Renal cortical epithelial cell (primary cell): ENCODE data around the gene AADACL4. TPM values are rescaled to one million over a fixed set of nuclear protein-coding genes. Genes with fewer than 3 reads are reported as not detected.
"Not testable (repeated sequence)": the region's sequence is repeated elsewhere in the genome, so short reads cannot be mapped to it uniquely, and the experiment has no call there.

Source experiments
- DNase-seq: peaks from one replicate; pipeline ENCODE4 v3.0.0-alpha.2; 2011; ENCODE audit warnings: low read depth
- total RNA-seq: library from RNA; depleted of rRNA; stranded (reverse); fragments of >200 nt; gene quantifications from 2 replicates; pipeline ENCODE4 v1.2.3, GENCODE V29; 2014

Gene AADACL4
- total RNA-seq, 1 donor from 2014 or later = not detected

DNA sequence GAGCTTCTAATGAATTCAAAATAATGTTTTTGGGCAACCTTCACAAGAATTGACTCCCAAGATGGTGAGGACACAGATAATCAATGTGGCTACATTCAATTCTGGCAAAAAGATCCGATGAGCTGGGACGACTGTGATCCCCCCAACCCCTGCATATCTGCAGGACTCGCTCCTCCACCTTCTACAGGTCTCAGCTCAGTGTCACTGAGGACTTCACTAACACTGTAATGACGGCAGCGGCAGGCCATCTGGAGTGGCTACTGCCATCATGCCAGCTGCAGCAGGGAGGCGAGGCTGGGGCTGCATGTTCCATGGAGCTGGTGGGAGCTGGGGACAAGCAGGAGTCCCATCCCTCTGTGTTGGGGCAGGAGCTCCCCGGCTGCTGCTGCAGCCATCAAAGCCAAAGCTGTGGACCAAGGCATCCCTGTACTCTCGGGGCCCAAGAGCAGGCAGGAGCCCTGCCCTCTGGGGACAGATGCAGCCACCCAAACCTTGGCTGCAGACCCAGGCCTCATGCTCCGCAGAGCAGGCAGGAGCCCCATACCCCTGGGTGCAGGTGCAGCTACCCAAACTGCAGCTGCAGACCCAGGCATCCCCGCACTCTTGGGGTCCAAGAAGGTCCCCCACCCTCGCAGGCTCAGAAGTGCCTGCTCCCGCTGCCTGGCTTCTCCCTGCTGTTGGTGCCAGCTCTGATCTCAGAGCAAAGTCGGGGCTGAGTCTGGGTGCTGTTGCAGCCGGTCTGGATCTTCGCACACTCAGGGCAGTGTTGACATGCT lies 13.7 kb upstream of the AADACL4 start:
- no peak for DNase-seq

DNA sequence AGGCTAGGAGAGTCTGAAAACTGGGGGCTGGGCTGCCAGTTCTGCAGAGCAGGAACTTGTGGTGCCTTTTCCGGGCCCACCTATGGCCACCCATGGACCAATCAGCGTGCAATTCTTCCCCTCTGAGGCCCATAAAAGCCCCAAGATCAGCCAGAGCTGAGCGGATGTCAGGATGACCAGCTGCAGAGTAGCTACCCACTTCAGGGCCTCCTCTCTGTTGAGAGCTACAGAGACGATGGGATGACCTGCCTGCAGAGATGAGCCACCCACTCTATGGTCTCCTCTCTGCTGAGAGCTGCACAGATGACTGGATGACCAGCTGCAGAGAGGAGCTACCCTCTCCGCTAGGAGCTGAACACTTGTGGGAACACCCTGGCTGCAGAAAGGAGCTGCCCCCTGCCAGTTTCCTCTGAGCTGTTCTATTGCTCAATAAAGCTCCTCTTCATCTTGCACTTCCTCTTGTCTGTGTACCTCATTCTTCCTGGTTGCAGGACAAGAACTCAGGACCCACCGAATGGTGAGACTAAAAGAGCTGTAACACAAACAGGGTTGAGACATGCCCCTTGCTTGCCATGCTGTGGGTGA lies 12.8 kb upstream of the AADACL4 start:
- DNase-seq = no peak

DNA sequence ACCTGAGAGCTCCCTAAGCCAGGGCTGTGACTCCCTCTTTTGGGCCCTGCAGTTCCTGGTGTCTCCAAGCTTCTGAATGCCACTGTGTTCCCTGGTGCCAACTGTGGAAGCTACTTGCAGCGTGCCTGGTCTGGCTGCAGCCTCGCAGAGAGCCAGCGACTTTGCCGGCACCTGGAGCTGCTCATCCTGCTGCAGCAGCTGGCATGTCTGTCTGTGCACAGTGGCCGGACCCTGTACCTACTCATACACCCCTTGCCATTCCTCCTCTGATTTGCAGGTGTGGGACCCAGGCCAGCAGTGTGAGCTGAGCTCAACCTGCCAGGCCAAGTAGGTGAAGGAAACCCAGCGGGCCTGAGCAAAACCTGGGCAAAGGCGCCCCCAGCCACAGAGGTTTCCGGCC lies 12.3 kb upstream of the AADACL4 start:
- no peak for DNase-seq

DNA sequence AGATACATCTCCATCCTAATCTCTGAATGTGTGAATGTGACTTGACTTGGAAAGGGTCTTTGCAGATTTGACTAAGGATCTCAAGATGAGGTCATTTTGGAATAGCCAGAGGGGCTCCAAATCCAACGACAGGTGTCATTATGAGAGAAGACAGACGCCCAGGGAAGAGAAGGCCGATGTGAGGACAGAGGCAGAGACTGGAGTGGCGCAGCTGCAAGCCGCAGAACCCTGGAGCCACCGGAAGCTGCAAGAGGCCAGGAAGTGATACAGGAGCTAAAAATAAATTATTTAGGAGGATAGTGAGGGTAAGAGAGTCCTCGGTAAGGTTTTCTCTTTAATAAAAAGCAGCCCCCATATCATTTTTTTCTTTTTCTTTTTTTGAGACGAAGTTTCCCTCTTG lies 9.7 kb upstream of the AADACL4 start:
- no peak for DNase-seq

DNA sequence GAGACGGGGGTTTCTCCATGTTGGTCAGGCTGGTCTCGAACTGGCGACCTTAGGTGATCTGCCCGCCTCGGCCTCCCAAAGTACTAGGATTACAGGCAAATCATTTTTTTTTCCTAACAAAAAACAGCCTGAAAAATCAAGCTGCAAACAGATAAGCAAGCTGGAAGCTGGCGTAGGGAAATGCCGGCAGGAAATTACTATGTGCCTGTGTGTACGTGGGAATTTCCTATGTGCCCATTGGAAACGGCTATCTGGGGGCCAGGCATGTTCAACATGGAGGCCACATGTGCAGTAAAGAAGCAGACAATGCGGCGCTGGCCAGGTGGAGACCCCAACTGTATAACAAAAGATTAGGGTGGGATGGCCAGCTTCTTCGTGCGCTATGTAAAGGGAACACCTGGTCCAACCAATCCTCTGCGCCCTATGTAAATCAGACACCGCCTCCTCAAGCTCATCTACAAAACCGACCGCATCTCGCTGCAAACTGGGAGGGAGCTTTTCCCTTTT lies 9.1 kb upstream of the AADACL4 start:
- no peak for DNase-seq

DNA sequence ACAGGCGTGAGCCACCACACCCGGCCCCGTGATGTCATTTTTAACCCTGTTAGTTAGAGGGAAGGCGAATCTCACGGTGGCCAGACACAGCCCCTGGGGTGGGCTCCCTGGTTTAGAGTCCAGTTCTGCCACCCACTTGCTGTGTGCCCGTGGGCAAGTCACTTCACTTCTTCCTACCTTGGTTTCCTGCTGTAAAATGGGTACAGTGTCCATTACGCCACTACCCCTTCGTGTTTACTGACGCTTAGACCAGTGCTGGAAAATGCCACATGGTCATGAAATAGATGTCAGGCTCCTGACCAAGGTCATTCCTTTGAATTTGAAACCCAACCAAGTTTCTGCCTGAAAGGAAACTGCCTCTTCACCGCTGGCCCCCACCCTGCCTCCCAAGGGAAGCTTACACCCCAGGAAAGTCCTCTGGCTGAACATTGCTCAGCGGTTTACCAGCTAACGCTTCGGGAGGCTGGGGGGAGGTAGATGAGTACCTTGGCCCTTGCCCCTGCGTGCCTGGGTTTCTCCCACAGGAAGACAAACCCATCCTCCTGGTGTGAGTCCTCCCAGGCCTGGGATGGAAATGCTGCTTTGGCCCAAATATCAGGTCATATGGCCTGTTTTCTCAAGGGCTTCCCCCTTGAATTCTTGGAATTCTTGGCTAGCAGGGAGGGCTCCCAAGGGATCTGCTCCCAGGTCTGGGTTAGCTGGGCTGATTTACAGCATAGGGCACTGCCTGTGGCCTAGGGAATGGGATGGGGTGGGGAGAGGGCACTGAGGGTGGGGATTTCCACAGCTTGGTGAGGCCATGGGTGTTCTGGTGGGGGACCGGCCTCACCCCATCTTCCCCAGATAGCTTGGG lies 7.6 kb upstream of the AADACL4 start:
- DNase-seq = peak; percentile 72

DNA sequence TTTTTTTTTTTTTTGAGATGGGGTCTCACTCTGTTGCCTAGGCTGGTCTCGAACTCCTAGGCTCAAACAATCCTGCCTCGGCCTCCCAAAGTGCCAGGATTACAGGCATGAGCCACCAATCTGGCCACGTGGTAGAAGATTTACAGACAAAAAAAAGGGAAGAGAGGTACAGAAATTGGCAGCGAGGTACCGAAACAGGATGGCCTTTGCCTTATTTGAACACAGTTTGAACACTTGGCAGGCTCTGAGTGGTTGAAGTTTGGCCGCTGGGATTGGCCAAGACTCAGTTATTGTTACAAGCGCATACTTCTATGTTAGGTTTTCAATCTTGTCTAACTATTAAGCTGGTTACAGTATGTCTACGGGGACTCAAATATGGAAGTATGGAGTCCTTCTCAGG lies 6.2 kb upstream of the AADACL4 start:
- DNase-seq = no peak

DNA sequence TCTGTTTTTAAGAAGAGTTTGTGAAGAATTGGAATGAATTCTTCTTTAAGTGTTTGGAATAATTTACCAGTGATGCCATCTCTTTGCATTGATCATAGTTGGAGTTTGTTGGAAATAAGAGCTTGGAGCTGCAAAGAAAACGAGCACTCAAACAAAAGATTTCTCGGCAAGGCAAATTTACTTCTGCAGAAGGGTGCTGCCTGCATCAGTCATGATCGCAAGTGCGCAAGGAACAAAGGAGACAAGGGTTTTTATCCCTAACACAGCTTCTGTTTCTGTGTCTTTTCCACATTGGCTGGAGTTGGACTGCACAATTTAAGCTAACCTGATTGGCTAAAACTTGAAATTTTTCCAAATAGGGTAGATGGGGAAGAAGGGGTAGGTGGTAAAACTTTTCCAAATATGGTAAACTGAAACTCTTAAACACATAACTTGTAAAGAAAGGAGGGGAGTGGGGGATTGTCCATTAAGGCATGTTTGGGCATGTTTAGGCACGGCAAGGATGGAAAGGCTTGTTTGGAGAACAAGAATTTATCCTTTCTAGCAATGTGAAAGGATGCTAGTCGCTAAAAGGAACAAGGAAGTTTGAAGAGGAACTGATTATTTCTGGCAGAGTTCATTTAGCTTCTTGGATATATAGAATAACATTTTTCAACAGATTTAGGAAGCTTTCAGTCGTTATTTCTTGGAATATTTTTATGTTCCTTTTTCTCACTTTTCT lies 3.5 kb upstream of the AADACL4 start:
- DNase-seq = no peak

DNA sequence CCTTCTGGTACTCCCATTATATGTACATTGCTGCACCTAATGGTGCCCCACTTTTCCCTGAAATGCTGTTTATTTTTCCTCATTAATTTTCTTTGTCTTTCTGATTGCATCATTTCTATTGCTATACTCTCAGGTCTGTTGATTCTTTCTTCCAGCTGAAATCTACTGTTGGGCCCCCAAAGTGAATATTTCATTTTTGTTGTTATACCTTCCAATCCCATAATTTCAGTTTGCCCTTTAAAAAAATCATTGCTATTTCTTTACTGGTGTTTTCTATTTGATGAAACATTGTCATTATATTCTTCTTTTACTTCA lies 3.0 kb upstream of the AADACL4 start:
- no peak for DNase-seq

DNA sequence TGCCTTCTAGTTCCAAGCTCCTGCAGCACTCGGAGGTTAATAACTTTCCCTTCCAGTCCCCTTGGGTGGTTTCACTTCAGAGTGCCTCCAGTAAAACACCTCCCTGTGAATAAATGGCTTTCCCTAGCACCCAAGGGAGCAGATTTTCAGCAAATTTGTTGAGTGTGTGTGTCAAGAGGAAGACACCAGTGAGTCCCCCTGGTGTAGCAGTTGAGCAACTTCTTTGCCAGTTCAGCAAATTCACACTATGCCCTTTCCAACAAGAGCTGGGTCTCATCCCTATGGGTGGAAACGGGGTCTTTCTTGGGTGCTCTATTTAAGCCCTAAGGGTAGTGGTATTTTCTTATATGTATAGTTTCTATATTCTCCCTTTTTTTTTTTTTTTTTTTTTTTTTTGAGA lies 806 bp upstream of the AADACL4 start:
- no peak for DNase-seq

DNA sequence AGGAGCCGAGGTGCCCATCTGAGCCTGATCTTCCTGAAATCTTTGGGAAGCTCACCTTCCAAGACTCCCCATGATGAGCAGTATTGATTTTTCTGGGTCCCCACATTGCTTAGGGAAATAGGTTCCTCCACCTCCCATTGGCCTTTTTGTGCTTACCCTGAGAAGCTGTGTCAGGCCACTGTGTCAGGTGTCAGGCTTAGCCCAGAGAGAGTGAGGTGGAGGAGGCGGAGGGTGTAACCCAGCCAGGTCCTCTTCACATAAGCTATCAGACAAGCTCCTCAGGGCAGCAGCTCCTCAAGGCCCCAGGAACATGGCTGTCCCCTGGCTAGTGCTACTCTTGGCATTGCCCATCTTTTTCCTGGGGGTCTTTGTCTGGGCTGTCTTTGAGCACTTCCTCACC lies 352 bp downstream of the AADACL4 start:
- no peak for DNase-seq

DNA sequence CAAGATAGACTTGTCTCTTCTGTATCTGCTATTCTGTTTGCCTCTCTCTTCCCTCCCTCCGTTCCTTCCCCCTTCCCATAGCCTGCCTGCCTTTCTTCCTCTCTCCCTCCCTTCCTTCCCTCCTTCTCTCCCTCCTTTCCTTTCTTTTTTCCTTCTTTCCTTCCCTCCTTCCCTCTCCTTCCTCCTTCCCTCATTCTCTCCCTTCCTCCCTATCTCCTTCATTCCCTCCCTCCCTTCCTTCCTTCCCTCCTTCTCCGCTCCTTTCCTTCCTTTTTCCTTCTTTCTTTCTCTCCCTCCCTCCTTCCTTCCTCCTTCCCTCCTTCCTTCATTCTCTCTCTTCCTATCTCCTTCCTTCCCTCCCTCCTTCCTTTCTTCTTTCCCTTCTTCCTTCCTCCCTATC lies 944 bp downstream of the AADACL4 start:
- DNase-seq = no peak

DNA sequence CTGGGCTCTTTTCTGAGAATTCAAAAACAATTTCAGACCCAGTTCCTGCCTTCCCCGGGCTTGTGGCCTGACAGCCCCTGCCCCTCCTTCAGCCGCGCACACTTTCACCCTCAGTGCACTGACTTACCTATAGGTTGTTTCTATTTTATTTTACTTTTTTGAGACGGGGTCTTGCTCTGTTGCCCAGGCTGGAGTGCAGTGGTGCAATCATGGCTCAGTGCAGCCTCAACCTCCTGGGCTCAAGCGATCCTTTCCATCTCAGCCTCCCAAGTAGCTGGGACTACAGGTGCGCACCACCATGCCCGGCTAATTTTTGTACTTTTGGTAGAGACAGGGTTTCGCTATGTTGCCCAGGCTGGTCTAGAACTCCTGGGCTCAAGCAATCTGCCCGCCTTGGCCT lies 1.5 kb downstream of the AADACL4 start:
- not testable (repeated sequence) for DNase-seq

DNA sequence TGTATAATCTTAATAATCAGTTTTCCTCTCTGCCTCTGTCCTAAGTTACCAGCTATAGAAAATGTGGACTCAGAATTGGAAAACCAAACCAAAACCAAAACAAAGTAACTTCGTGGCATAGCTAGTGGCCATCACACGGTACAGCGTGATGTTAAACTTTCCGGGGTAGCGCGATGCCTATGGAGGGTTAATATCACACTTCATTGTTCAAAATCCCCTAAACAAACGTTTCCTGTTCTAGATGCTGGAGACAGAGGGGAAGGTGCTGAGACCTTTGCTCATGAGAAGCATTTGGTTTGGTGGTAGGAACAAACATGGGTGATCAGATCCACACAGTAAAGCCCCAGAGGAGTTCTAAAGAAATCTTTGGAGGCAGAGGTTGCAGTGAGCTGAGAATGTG lies 4.9 kb downstream of the AADACL4 start:
- DNase-seq = no peak

DNA sequence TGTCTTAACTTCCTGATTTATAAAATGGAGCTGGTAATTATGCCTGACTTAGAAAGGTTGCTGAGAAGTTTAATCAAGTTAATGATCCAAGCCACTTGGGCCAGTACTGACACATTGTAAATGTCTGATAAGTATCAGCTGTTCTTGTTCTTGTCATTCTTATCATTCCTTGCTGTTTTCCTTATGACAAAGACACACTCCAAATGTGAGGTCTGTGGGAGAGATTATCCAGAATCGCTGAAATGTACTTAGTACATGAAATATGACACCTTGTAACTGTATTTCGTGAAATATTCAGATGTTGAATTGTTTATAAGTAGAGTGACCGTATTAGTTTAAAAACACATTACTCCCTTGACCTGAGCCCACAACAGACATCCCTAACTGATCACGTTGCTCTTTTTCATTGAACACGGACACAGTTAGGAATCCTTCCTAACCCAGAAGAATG lies 6.1 kb downstream of the AADACL4 start:
- DNase-seq = peak; percentile 45

DNA sequence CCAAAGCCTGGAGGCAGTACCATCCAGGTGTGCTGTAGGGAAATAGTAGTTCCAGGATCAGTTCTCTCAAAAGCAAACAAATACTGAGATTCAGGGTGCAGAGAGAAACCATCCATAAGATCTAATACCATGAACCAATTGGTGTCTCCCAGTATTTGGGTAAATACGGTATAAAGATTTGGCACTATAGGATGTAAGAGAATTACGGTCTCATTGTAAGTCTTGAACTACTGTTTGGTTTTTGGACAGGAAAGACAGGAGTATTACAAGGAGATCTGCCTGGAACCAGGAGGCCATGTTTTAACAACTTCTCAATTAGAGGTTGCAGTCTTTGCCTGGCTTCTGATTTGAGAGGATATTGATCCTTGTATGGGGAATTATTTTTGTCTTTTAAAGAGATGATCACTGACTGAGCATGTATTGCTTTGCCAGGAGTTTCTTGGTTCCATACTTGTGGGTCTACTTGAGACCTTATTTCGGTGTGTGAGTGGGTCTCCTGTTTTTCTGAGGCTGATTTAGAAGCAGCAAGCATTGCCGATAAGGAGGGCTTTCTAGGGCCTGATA lies 10.2 kb downstream of the AADACL4 start:
- no peak for DNase-seq

DNA sequence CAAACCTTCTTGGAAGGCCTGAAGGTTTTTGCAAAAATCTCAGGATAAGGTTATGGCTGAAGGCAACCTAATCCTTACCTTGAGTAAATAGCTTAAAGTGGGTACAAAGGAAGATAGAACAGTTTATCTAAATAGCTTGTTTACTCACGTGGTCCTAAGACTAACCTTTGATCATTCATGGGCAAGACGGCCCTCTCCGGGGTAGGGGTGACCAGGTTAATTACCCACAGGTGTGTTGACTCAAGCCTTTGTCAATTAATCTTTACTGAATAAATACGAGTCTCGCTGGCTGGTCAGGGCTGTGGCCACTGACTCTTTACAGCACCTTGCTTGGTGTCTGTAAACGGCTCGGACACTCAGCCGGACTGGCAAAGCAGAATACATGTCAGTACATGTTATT lies 10.8 kb downstream of the AADACL4 start:
- no peak for DNase-seq

DNA sequence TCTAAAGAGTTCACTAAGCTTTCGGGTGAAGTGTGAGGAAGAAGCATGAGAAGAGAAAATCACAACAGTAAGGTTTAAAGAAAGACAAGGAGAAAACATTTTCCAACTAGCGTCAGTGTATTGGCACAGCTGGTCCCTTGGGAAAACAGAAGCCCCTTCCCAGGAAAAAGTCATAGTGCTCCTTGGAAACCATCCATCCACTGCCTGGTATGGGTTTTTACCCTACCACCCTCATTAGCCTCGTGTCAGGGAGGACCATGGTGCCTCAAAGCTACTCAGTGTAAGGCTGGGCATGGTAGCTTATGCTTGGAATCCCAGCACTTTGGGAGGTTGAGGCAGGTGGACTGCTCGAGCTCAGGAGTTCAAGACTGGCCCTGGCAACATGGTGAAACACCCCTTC lies 12.7 kb downstream of the AADACL4 start:
- DNase-seq = no peak

DNA sequence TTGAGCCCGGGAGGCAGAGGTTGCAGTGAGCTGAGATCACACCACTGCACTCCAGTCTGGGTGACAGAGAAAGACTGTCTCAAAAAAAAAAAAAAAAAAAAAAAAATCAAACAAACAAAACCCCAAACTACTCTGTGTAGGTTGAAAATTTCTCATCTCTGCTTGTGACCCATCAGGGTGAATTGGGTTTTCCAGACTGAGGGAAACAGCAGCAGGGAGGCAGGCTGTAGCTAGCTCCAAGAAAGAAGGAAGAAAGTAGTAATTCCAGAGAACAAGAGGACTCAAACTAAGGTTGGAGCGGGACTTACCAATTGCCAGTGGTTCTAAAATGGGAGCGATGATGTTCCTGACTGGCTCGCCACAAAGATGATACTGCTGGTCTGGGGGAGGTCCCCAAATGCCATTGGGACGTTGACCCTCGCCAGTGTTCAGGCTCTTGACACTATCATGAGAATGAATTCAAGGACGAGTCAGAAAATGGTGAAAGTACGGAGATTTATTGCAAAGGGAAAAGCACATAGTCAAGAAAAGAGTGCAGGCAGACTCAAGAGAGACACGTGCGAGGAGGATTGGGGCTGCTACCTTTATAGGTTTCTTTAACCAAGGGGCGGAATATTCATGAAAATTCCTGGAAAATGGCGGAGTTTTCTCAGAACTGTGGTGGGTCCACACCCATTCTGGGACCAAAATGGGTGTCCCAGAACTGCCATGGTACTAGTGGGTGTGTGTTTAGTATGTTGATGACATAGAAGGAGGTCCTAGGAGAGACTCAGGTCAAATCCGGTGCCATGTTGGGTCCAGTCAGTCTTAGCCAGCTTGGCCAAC lies 13.4 kb downstream of the AADACL4 start:
- DNase-seq = no peak

DNA sequence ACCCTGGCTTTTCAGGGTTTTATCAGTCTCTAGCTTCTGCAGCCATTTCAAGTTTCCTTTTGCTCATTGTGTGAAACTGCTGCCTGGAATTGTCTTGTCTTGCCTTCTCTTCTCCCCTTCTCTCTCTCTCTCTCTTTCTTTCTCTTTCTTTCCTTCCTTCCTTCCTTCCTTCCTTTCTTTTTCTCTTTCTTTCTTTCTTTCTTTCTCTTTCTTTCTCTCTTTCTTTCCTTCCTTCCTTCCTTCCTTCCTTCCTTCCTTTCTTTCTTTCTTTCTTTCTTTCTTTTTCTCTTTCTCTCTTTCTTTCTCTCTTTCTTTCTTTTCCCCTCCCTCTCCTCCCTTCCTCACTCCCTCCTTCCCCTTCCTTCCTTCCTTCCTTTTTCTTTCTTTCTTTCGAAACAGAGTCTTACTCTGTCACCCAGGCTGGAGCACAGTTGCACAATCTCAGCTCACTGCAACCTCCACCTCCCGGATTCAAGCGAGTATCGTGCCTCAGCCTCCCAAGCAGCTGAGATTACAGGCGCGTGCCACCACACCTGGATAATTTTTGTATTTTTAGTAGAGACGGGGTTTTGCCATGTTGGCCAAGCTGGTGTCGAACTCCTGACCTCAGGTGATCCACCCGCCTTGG lies 14.1 kb downstream of the AADACL4 start:
- not testable (repeated sequence) for DNase-seq
